ENCODE measurements around the gene EXOC6B. TPM values are rescaled to one million over a fixed set of nuclear protein-coding genes. Genes with fewer than 3 reads are reported as not detected.

EXOC6B gene
- total and polyA plus RNA-seq, 3 donors from 2014 or later: 27.7 to 45.2 (median 31.7) TPM

- intact Hi-C loops (cut with DNase I; ENCODE audit: low total_unique reads): no loop called here
- H3K36me3 ChIP-seq (ENCODE audit: low read depth, missing control alignments): no peaks in the 10 kb centered on the region
- WGBS, 2 donors: 40 to 78% methylated on average over 1 to 4 of the region's 4 CpGs
- H3K4me1 ChIP-seq: peaks cover 80% of the 10 kb centered on the region
- no peaks in the 10 kb centered on the region for H3K27me3 ChIP-seq
- no peak overlapping the region for H3K4me3 ChIP-seq
- no peaks in the 10 kb centered on the region for H3K9me3 ChIP-seq
- TF ChIP-seq CTCF (IDR thresholded peaks at IDR 0.05) (no peak), POLR2A (IDR thresholded peaks at IDR 0.05) (no peak)
- no peak overlapping the region for H3K27ac ChIP-seq
- no peak for DNase-seq
Measured at GRCh38 chr2:72140621-72140960, 685.2 kb downstream of the EXOC6B start.

- WGBS, 2 donors: 61 to 63% methylated on average over 6 to 14 of the region's 14 CpGs
- intact Hi-C loops (cut with DNase I; ENCODE audit: low total_unique reads): no loop called here
- H3K9me3 ChIP-seq: no peaks in the 10 kb centered on the region
- TF ChIP-seq POLR2A (IDR thresholded peaks at IDR 0.05) (no peak), CTCF (IDR thresholded peaks at IDR 0.05) (no peak)
- H3K27me3 ChIP-seq: no peaks in the 10 kb centered on the region
- peaks cover 78% of the 10 kb centered on the region for H3K4me1 ChIP-seq
- no peaks in the 10 kb centered on the region for H3K36me3 ChIP-seq (ENCODE audit: low read depth, missing control alignments)
- no peak overlapping the region for H3K4me3 ChIP-seq
- DNase-seq: no peak
- H3K27ac ChIP-seq: no peak overlapping the region
Measured at GRCh38 chr2:72139874-72140620, 685.8 kb downstream of the EXOC6B start.

- no peak overlapping the region for H3K4me3 ChIP-seq
- intact Hi-C loops (cut with DNase I; ENCODE audit: low total_unique reads): no loop called here
- no peaks in the 10 kb centered on the region for H3K36me3 ChIP-seq (ENCODE audit: low read depth, missing control alignments)
- no peaks in the 10 kb centered on the region for H3K9me3 ChIP-seq
- no peaks in the 10 kb centered on the region for H3K27me3 ChIP-seq
- WGBS, 2 donors: 63 to 84% methylated on average over 7 to 8 of the region's 8 CpGs
- no peak for DNase-seq
- H3K27ac ChIP-seq: no peak overlapping the region
- TF ChIP-seq CTCF (IDR thresholded peaks at IDR 0.05): no peak
- no peak for TF ChIP-seq POLR2A (IDR thresholded peaks at IDR 0.05)
- H3K4me1 ChIP-seq: peaks cover 77% of the 10 kb centered on the region
Measured at GRCh38 chr2:72139471-72139873, 686.4 kb downstream of the EXOC6B start.

GRCh38 chr2:72138921-72139381, 686.9 kb downstream of the EXOC6B start:
- no peaks in the 10 kb centered on the region for H3K9me3 ChIP-seq
- no peak for DNase-seq
- H3K36me3 ChIP-seq (ENCODE audit: low read depth, missing control alignments): no peaks in the 10 kb centered on the region
- TF ChIP-seq POLR2A (IDR thresholded peaks at IDR 0.05) (no peak), CTCF (IDR thresholded peaks at IDR 0.05) (no peak)
- intact Hi-C loops (cut with DNase I; ENCODE audit: low total_unique reads): no loop called here
- no peaks in the 10 kb centered on the region for H3K27me3 ChIP-seq
- H3K27ac ChIP-seq: no peak overlapping the region
- H3K4me3 ChIP-seq: no peak overlapping the region
- H3K4me1 ChIP-seq: peaks cover 77% of the 10 kb centered on the region
- 43 to 59% methylated on average over 3 to 14 of the region's 14 CpGs for WGBS, 2 donors
